ENCODE measurements around the gene RALB.
"Not testable (repeated sequence)": the region's sequence is repeated elsewhere in the genome, so short reads cannot be mapped to it uniquely, and the experiment has no call there.

Gene RALB

GRCh38 chr2:120315367-120316033 lies 62.8 kb downstream of the RALB start:
- DNase-seq (ENCODE audit: low read depth in 2 of 2) = no peak

- no peak for DNase-seq (ENCODE audit: low read depth in 2 of 2)
Measured at GRCh38 chr2:120316071-120316470, 63.4 kb downstream of the RALB start.

GRCh38 chr2:120316528-120317179 lies 64.0 kb downstream of the RALB start:
- DNase-seq (ENCODE audit: low read depth in 2 of 2) = no peak

- DNase-seq (ENCODE audit: low read depth in 2 of 2) = no peak
Measured at GRCh38 chr2:120317180-120317533, 64.5 kb downstream of the RALB start.

GRCh38 chr2:120317916-120318315 lies 65.3 kb downstream of the RALB start:
- DNase-seq (ENCODE audit: low read depth in 2 of 2) = no peak

- no peak for DNase-seq (ENCODE audit: low read depth in 2 of 2)
Measured at GRCh38 chr2:120318626-120319025, 66.0 kb downstream of the RALB start.

- no peak for DNase-seq (ENCODE audit: low read depth in 2 of 2)
Measured at GRCh38 chr2:120319123-120319522, 66.5 kb downstream of the RALB start.

- DNase-seq (ENCODE audit: low read depth in 2 of 2) = no peak
Measured at GRCh38 chr2:120319686-120320317, 67.2 kb downstream of the RALB start.

- no peak for DNase-seq (ENCODE audit: low read depth in 2 of 2)
Measured at GRCh38 chr2:120320318-120320851, 67.7 kb downstream of the RALB start.

GRCh38 chr2:120320887-120321556 lies 68.4 kb downstream of the RALB start:
- DNase-seq (ENCODE audit: low read depth in 2 of 2) = not testable (repeated sequence)

GRCh38 chr2:120321721-120322284 lies 69.2 kb downstream of the RALB start:
- no peak for DNase-seq (ENCODE audit: low read depth in 2 of 2)

GRCh38 chr2:120322329-120322728 lies 69.7 kb downstream of the RALB start:
- no peak for DNase-seq (ENCODE audit: low read depth in 2 of 2)

- no peak for DNase-seq (ENCODE audit: low read depth in 2 of 2)
Measured at GRCh38 chr2:120323214-120323613, 70.6 kb downstream of the RALB start.

- DNase-seq (ENCODE audit: low read depth in 2 of 2) = no peak
Measured at GRCh38 chr2:120323807-120324399, 71.3 kb downstream of the RALB start.

- DNase-seq (ENCODE audit: low read depth in 2 of 2) = no peak
Measured at GRCh38 chr2:120324933-120325332, 72.3 kb downstream of the RALB start.

- no peak for DNase-seq (ENCODE audit: low read depth in 2 of 2)
Measured at GRCh38 chr2:120326066-120326465, 73.4 kb downstream of the RALB start.

GRCh38 chr2:120330946-120331822 lies 78.5 kb downstream of the RALB start:
- DNase-seq (ENCODE audit: low read depth in 2 of 2) = no peak

GRCh38 chr2:120331903-120332302 lies 79.3 kb downstream of the RALB start:
- DNase-seq (ENCODE audit: low read depth in 2 of 2) = no peak

- DNase-seq (ENCODE audit: low read depth in 2 of 2) = no peak
Measured at GRCh38 chr2:120332384-120332783, 79.7 kb downstream of the RALB start.

GRCh38 chr2:120334068-120334467 lies 81.4 kb downstream of the RALB start:
- no peak for DNase-seq (ENCODE audit: low read depth in 2 of 2)

GRCh38 chr2:120336749-120337148 lies 84.1 kb downstream of the RALB start:
- no peak for DNase-seq (ENCODE audit: low read depth in 2 of 2)

Data from stimulated activated CD4-positive, alpha-beta T cell treated with anti-CD3 and anti-CD28 coated beads, Interleukin-15, amount 100 ng/mL, for 48 hours (primary cell).